GM12878 (cell line): ENCODE measurements around the gene DNAJC27. TPM values are rescaled to one million over a fixed set of nuclear protein-coding genes. Genes with fewer than 3 reads are reported as not detected.

Source experiments
- ATAC-seq: fragments of 200-7000 bp; cut with Tn5 transposase; 3 replicates; pipeline ENCODE4 v1.9.1; 2020; ENCODE audit warnings: mild to moderate bottlenecking, moderate library complexity
- BruUV-seq: library from RNA; stranded (reverse); fragments of 400-500 nt; replicated peaks from 2 replicates; lab custom pipeline; 2021; lab: Mats Ljungman, UMichigan
- CTCF ChIA-PET: fragments of 300-600 bp; sonication (Branson Sonifier 250); formaldehyde crosslinking; extraction: SDS; loops from one replicate; lab custom pipeline; 2021; ENCODE audit warnings: inconsistent platforms; lab: Yijun Ruan, JAX
- POLR2A ChIA-PET: fragments of 350-600 bp; formaldehyde crosslinking; extraction: SDS; loops from one replicate; lab custom pipeline; 2021; ENCODE audit warnings: inconsistent platforms; lab: Charles Lee
- RAD21 ChIA-PET: fragments of 300-600 bp; sonication (Branson Sonifier 250); formaldehyde crosslinking; loops from one replicate; lab custom pipeline; 2023; ENCODE audit warnings: antibody characterized with exemption; ENCODE audit not compliant: unreplicated experiment; lab: Charles Lee
- SMC1A ChIA-PET: fragments of 300-600 bp; sonication (Branson Sonifier 250); formaldehyde crosslinking; loops from one replicate; lab custom pipeline; 2023; ENCODE audit not compliant: unreplicated experiment, uncharacterized antibody; lab: Charles Lee
- DNase-seq: peaks from one replicate; pipeline ENCODE4 v3.0.0-alpha.2; 2011; ENCODE audit warnings: low read depth, low spot score
- FAIRE-seq: peaks from 3 replicates; lab custom pipeline; 2011; peaks lifted over from hg19 to GRCh38; lab: Jason Lieb, UNC
- H2AFZ ChIP-seq: 2 replicates; pipeline ENCODE4 v1.6.0; 2011; ENCODE audit warnings: low read depth, low read length, control low read depth; ENCODE audit not compliant: control insufficient read depth
- H3K27ac ChIP-seq: 2 replicates; pipeline ENCODE4 v1.5.1; 2011; ENCODE audit warnings: control low read depth; ENCODE audit not compliant: control insufficient read depth, insufficient read depth
- H3K27me3 ChIP-seq, 2 experiments: replicated peaks in 1 of 2; 2 replicates each; pipeline versions ENCODE4 v1.6.0 to v1.6.1; 2011; ENCODE audit warnings: low read length in 1 of 2; ENCODE audit not compliant: control insufficient read depth in 2 of 2, insufficient read depth in 2 of 2
- H3K36me3 ChIP-seq, 2 experiments: 2 replicates each; pipeline ENCODE4 v1.5.1; 2011; ENCODE audit warnings: low read length in 1 of 2; ENCODE audit not compliant: control insufficient read depth in 2 of 2, insufficient read depth in 2 of 2
- H3K4me1 ChIP-seq: 2 replicates; pipeline ENCODE4 v1.6.1; 2011; ENCODE audit warnings: mild to moderate bottlenecking, low read length, moderate library complexity, mixed read lengths; ENCODE audit not compliant: control insufficient read depth, insufficient read depth
- H3K4me2 ChIP-seq: 2 replicates; pipeline ENCODE4 v1.6.0; 2011; ENCODE audit warnings: control low read depth; ENCODE audit not compliant: control insufficient read depth, insufficient read depth
- H3K4me3 ChIP-seq: fragments of 200-600 bp; sonication (generic); 2 replicates; pipeline ENCODE4 v1.5.1; 2016
- H3K79me2 ChIP-seq: 2 replicates; pipeline ENCODE4 v1.6.0; 2011; ENCODE audit warnings: low read length; ENCODE audit not compliant: control insufficient read depth, insufficient read depth
- H3K9ac ChIP-seq: 2 replicates; pipeline ENCODE4 v1.8.0; 2011; ENCODE audit warnings: low read length, control low read depth, mixed read lengths; ENCODE audit not compliant: control insufficient read depth, insufficient read depth
- H3K9me3 ChIP-seq: replicated peaks from 3 replicates; pipeline ENCODE4 v1.5.1; 2011; ENCODE audit warnings: mild to moderate bottlenecking, low read length; ENCODE audit not compliant: control insufficient read depth, insufficient read depth
- H4K20me1 ChIP-seq: 2 replicates; pipeline ENCODE4 v1.6.0; 2011; ENCODE audit not compliant: control insufficient read depth, insufficient read depth
- CHD4 ChIP-seq: fragments of 200-600 bp; sonication (generic); IDR thresholded peaks from 2 replicates; pipeline ENCODE4 v1.6.1; 2016; ENCODE audit warnings: mild to moderate bottlenecking
- E4F1 ChIP-seq: fragments of 450-650 bp; IDR thresholded peaks from 2 replicates; pipeline ENCODE4 v1.6.1; 2018; ENCODE audit warnings: borderline replicate concordance, mild to moderate bottlenecking; ENCODE audit not compliant: partially characterized antibody
- MTA3 ChIP-seq: IDR thresholded peaks from 2 replicates; pipeline ENCODE4 v1.6.1; 2012; ENCODE audit warnings: low read length, inconsistent platforms, borderline replicate concordance
- NFYA ChIP-seq: IDR thresholded peaks from 2 replicates; pipeline ENCODE4 v1.6.1; 2011; ENCODE audit warnings: low read depth, mild to moderate bottlenecking, low read length, improper control_type of control experiment, borderline replicate concordance
- RAD21 ChIP-seq: IDR thresholded peaks from 2 replicates; pipeline ENCODE4 v1.6.1; 2011; ENCODE audit warnings: mild to moderate bottlenecking, low read depth, low read length, moderate library complexity; ENCODE audit not compliant: insufficient read depth
- SPI1 ChIP-seq: IDR thresholded peaks from 2 replicates; pipeline ENCODE4 v1.6.1; 2011; ENCODE audit warnings: low read depth, mild to moderate bottlenecking, low read length, moderate library complexity, borderline replicate concordance; ENCODE audit not compliant: insufficient read depth
- SRF ChIP-seq, 2 experiments: IDR thresholded peaks; 2 replicates each; pipeline ENCODE4 v1.6.1; 2011; ENCODE audit warnings: low read depth in 2 of 2, low read length in 2 of 2, mild to moderate bottlenecking in 1 of 2, moderate library complexity in 1 of 2
- YY1 ChIP-seq: IDR thresholded peaks from 2 replicates; pipeline ENCODE4 v1.6.1; 2011; ENCODE audit warnings: low read depth, mild to moderate bottlenecking, low read length
- ZBED1 ChIP-seq: IDR thresholded peaks from 2 replicates; pipeline ENCODE4 v1.6.1; 2016; ENCODE audit warnings: borderline replicate concordance
- ZNF384 ChIP-seq: IDR thresholded peaks from 2 replicates; pipeline ENCODE4 v1.6.1; 2012; ENCODE audit warnings: low read depth, mild to moderate bottlenecking, low read length, improper control_type of control experiment, borderline replicate concordance
- WGBS: methylation state at CpG from one replicate; pipeline ENCODE4 v1.1.6; 2016; ENCODE audit warnings: low lambda C conversion rate; ENCODE audit not compliant: insufficient replicate concordance, insufficient coverage; ENCODE audit errors: missing lambda C conversion rate; 5-methylcytosine and 5-hydroxymethylcytosine counted together
- in situ Hi-C: fragments of 300-500 bp; cut with MboI; formaldehyde crosslinking; loops from 9 replicates; pipeline ENCODE4 v1.14.3; 2018; ENCODE audit warnings: mixed read lengths
- intact Hi-C: fragments of 100-400 bp; cut with micrococcal nuclease; formaldehyde crosslinking; loops from one replicate; pipeline ENCODE4 v1.14.2; 2022; ENCODE audit not compliant: unreplicated experiment
- polyA plus RNA-seq, 11 experiments: library from polyadenylated mRNA; depleted of rRNA in 4 of 11; unstranded in 6 of 11; stranded (reverse) in 5 of 11; fragments of >200 nt; fragmentation: Nextera tagmentation in 4 of 11; fragmentation: Illumina TruSeq in 1 of 11; extraction: Ambion mirVana in 4 of 11; extraction: Trizol in 1 of 11; gene quantifications; 1 replicate in 1 of 11; 2 replicates in 10 of 11; pipeline versions ENCODE4 v1.2.1 to v1.2.3, GENCODE V29; 2011 to 2016; ENCODE audit warnings: inconsistent platforms in 2 of 11, missing spikeins in 2 of 11, low read depth in 1 of 11
- total RNA-seq, 4 experiments: library from RNA; depleted of rRNA in 3 of 4; stranded (reverse); fragments of >200 nt in 3 of 4; fragmentation: Illumina TruSeq in 1 of 4; extraction: Trizol in 1 of 4; gene quantifications; 2 replicates each; pipeline versions ENCODE4 v1.2.1 to v1.2.3, GENCODE V29; 2013 to 2021

Gene DNAJC27
- total and polyA plus RNA-seq, 10 of the 15 experiments (the other 5 are each of a cell fraction or from before 2014, with no cell fraction given): 0.95 to 9.6 (median 3.7) TPM

GRCh38 chr2:24985511-24985910, 13.8 kb upstream of the DNAJC27 start:
- Histone ChIP-seq H3K27me3 (no peaks in the 10 kb centered on the region), H3K4me2 (no peak overlapping the region), H3K9me3 (no peaks in the 10 kb centered on the region; the same call in 2 of the 3 replicates)
- DNase-seq: no peak
- BruUV-seq: no TSS peak
- TF ChIP-seq CHD4 (no peak), SRF (IDR thresholded peaks at IDR 0.05; ENCODE audit: low read depth in 2 of 2, low read length in 2 of 2) (no peak), ZNF384 (no peak), ZBED1 (no peak), E4F1 (no peak), RAD21 (no peak), NFYA (no peak), MTA3 (no peak), SPI1 (no peak), YY1 (no peak)
- TF ChIP-seq, all 136 proteins: peak for 0
- SMC1A ChIA-PET: interaction anchor here (2.5 kb wide), 1 partner anchor 10 kb away, joined by 7 read pairs; no protein-coding TSS in a partner anchor
- CTCF ChIA-PET: interaction anchor here (2.6 kb wide), 1 partner anchor 10 kb away, joined by 14 read pairs; no protein-coding TSS in a partner anchor
- intact Hi-C loops (no loop called here), in situ Hi-C loops (no loop called here)
- FAIRE-seq (no peak), ATAC-seq (no peak)
- no peaks in the 10 kb centered on the region for H4K20me1 ChIP-seq
- no peaks in the 10 kb centered on the region for H3K36me3 ChIP-seq
- H3K4me1 ChIP-seq: no peaks in the 10 kb centered on the region
- POLR2A ChIA-PET: no interaction called here
- no peak overlapping the region for H3K9ac ChIP-seq
- H3K79me2 ChIP-seq: no peaks in the 10 kb centered on the region
- WGBS: 65% methylated on average over 8 of the region's 8 CpGs
- RAD21 ChIA-PET: no interaction called here
- no peak overlapping the region for H3K4me3 ChIP-seq
- no peak overlapping the region for H2AFZ ChIP-seq
- H3K27ac ChIP-seq: no peak overlapping the region
